HG03139 (cell line): ENCODE results near the gene PPFIA2.

Experiments used
- ATAC-seq: cut with Tn5 transposase; IDR thresholded peaks from one replicate; pipeline ENCODE4 v1.9.1; 2021; ENCODE audit not compliant: unreplicated experiment

Gene PPFIA2

DNA sequence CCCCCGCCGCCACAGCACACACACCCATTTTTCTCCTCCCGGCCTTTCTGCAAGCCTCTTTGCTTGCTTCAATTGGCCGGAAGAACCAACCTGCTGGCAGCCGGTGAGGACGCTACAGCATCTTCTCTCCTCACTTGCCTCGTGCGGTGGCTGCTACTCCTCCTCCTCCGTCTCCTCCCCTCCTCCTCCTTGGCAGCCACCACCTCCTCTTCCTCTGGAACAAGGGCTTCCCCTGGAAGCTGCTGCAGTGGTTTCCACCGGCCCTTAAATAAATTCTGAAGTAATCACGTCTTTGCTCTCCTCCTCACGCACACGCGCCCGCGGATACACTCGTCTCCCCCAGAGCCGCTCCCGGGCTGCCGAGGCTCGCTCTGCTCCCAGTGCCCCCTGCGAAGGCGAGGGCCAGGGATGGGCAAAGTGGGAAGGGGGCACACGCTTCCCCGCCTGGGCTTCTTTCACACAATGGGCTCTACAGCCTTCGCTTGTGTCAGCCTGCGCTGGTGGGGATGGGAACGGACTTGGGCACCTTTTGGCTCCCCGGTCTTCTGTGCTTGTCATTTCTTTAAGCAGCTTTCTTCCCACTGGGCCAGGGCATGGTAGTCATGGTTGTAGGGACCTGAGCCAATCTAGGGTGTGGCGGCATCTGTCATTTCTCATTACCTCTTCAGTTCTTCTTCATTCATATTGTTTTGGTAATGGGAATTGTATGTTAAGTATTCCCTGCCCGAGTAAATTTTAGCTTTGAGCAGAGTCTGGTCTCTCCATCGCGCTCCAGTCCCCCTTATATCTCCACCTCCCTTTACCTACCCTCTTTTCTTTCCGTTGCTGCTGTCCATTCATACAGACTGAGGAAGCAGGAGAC, at the start of gene PPFIA2:
Gene PPFIA2, minus strand, starts transcription at position 161 of the 862 bp plus-strand sequence.
- ATAC-seq = no peak

DNA sequence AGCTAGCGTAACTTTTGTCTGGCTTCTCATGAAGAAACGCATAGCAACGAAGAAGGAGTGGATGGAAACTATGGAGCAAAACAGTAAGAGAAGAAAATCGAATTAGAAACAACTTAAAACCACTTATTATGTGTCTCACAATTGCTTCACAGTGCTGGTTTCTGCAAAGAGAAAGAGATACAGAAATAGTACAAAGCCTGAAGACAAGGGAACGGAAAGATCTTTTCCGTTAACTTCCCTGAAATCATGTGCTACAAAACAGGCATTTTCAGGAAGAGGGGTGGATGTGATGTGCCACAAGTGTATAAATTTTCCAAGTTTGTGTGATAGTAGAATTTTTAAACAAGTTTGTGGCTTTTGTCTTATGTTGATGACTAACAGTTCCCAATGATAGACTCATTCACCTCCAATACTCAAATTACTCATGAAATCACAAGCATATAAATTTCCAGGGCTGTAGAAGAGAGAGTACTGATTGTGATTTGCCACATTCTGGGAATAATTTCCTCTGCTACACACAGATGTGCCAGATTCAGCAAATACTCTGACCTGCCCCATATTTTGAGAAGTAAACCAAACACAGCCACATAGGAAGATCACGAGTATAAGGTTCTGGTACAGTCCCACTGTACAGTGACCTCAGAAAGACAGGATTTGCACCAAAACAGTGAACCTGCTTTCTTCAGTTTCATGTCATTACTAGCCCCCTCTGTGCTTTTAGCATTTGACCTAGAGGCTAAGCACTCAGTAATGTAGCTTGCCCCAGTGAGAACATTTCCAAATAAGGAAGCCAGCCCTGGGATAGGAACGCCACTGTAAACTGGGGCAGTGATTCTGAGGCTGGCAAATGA, 41.4 kb upstream of the PPFIA2 start:
- no peak for ATAC-seq

DNA sequence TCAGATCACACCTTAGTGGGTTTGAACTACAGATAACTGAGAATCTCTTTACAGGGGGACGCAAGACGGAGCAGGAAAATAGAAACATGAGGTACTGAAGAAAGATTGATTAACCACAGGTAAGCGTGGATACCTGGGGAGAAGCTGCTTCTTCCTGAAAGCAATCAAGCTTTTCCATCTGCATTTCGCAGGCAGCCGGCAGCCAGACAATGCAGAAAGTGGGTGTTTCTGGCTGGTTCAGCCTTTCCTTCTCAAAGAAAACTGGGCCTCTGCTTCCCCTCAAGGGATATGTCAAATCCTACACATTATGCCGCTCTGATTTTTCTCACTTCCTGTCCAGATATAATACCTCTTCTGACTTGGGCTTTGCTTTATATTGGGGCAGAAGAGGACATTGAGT, 39.1 kb upstream of the PPFIA2 start:
- ATAC-seq = no peak

- no peak for ATAC-seq
Observed at GRCh38 chr12:81797100-81797499, 38.0 kb upstream of the PPFIA2 start.

DNA sequence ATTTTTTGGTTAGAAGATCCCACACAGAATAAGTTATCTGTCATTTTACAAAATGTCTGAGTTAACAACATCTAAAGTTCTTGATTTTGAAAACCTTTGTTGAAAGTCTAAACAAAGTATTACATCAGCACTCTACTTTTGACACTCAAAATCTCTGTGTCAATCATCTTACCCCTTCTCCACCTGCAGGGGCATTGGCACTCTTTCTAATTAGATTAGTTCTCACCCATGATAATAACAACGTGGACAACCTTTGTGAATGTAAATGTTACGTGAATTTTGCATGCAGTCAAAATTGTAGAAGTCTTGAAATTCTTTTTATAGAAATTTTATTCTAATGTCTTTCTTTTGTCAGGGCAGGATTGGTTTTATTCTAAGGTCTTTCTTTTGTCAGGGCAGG, 33.5 kb upstream of the PPFIA2 start:
- no peak for ATAC-seq

GRCh38 chr12:81779216-81779615, 20.1 kb upstream of the PPFIA2 start:
- no peak for ATAC-seq

GRCh38 chr12:81778719-81779118, 19.6 kb upstream of the PPFIA2 start:
- no peak for ATAC-seq

DNA sequence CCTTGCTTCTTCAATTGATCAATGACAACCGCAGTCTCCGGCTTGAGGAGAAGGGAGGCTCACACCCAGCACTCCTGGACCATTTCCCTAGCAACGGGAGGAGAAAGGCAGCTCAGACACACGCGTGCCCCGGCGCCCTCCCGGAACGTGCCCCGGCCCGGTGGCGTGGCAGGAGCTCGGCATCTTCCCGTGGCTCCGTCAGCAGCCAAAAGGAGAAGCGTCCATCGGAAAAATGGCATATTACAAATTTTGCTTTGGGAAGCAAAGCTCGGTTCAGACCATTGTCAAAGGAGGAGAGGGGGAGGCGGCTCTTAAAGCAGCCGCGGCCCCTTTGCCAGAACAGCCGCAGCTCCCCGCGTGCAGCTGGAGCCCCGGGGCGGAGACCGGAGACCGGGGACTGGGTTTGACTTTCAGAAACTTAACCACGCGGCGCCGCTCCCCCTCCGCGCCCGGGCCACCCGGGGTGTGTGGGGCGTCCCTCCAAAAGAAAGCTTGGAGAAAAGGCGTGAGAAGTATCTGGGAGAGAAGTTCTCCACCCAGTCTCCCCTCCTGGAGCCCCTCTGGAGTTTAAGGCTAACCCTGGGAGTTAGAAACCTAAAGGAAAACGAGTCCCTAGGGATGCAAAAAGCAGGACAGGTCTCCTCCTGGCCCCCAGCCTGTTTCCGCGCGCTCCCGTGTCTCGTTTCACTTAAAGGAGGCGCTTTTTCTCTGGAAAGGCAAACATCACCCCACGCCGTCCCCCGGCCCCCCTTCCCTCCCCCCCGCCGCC, 545 bp downstream of the PPFIA2 start:
- ATAC-seq = no peak

DNA sequence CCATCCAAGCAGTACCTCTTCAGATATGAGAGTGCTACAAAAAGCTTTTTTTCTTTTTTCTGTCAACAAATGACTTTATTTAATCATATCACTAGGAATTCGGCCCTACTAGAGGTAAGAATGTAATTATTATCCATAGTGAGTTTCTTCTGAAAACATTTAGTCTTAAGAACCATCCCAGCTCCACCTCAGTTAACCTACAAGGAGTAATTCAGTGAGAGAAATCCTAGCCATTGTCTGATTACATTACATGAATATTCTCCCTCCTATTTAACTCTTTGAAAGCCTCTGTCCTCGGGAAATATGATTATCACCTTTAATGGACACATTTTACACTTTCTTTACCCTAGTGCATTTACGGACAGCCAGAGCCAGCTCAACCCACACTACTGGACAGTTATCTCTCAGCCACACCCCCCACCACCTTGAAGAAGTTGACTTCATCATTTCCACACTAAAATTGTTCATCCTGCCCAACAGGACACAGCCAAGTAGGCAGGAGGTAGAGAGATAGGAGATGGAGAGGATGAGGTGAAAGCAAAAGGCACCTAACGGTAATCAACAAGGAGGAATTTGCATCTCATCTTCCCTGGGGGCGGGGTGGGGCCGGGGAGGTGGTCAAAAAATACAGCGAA, 1.3 kb downstream of the PPFIA2 start:
- ATAC-seq = no peak

GRCh38 chr12:81729781-81730180, 29.4 kb downstream of the PPFIA2 start:
- ATAC-seq = no peak

- ATAC-seq = no peak
Observed at GRCh38 chr12:81727391-81727790, 31.8 kb downstream of the PPFIA2 start.

GRCh38 chr12:81726634-81727033, 32.5 kb downstream of the PPFIA2 start:
- no peak for ATAC-seq

DNA sequence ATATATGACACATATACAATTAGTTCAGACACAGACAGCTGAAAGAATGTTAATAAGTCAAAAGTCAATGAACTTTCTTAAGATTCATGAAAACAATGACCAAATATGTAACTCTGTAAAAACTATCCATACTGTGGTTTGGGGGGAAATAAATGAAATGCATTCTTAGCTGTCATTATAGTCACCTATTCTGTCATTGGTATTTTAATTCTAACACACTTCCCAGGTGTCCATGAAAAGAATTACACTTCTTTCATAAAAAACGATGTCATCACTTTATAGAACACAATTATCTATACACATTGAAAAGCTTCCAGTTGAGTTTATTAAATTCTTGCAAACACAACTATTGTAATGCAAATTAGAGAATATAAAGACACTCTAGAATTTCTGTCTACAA, 35.8 kb downstream of the PPFIA2 start:
- no peak for ATAC-seq

DNA sequence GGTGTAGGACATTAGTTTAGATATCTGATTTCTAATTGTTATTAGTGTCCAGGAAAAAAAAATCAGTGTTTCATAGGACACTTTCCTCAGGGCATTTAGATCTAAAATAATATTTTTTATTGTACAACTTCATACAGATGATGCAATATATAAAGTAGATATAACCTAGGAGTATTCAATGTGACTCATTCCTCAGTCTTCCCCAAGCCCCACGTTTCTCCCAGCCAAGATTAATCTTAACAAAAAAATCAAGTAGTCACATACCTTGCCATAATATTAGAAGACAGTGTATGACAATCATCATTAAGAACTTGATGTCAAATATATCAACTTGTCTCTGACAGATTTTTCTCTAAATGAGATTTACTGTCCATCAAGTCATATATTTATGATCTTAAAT, 37.1 kb downstream of the PPFIA2 start:
- ATAC-seq = no peak

GRCh38 chr12:81718616-81719015, 40.5 kb downstream of the PPFIA2 start:
- no peak for ATAC-seq

- no peak for ATAC-seq
Observed at GRCh38 chr12:81712536-81712935, 46.6 kb downstream of the PPFIA2 start.

GRCh38 chr12:81705586-81705985, 53.6 kb downstream of the PPFIA2 start:
- ATAC-seq = no peak

GRCh38 chr12:81699551-81699950, 59.6 kb downstream of the PPFIA2 start:
- ATAC-seq = no peak

DNA sequence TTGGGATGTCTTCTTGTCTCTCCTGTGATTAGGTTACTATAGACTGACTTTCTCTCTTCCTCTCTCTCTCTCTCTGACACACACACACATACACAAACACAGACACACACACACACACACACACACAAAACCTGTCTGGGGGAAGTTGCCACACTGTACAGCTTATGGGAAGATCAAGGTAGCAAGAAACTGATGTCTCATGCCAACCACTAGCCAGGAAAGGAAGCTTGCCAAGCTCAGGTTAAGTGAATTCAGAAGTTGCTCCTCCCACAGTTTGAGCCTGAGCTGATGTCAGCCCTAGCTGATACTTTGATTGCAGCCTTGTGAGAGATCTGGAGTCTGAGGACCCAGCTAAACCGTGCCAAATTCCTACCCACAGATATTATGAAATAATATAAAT, 67.1 kb downstream of the PPFIA2 start:
- no peak for ATAC-seq

DNA sequence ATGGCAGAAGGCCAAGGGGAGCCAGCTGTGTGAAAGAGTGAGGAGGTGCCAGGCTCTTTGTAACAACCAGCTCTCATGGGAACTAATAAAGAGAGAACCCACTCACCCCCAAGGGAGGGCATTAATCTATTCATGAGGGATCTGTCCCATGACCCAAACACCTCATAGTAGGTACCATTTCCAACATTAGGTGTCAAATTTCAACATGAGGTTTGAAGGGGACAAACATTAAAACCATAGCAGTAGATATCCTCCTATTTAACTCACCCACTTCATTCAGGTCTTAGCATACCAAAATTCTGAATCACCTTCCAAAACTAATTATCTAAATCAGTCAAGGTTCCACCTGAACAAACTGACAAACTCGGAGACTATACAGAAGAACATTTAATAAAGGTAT, 75.3 kb downstream of the PPFIA2 start:
- ATAC-seq = no peak

DNA sequence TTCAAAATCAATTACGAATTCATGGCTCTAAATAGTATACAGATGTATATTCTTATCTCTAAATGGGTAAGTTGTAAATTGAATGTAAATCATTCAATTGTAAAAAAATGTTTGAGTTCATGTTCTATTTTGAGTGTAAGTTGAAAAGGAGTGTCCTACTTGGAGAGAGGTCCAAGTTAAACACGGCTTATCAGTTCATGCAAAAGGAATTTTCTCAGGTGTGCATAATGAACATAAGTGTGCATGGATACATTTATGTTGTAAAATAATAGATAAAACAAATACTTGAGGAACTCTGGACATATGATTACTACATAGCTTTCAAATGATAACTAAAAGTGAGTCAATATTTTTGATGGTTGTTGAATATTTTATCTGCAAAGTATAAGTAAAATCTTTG, 79.5 kb downstream of the PPFIA2 start:
- no peak for ATAC-seq
